ENCODE measurements around the gene PWP1. TPM values are rescaled to one million over a fixed set of nuclear protein-coding genes. Genes with fewer than 3 reads are reported as not detected.

The PWP1 gene
- total RNA-seq, 1 experiment from 2014 or later = 49.7 TPM

DNA sequence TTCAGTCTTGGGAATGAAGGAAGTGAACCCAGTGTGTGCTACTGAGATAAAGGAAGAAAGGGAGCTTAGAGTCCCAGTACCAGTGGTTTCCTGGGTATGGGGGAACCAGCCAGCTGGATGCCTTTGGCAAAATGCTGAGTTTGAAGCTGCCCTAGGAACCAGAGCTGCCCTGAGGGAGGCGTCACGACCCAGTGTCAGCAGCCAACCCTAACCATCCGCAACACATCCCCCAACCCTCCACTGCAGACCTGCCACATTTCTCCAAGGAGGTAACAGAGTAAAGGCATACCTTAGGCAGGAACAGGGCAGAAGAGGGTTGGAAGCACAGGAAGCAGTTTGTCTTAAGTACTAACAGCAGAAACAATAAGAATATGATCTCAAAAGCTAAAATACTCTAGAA lies 46.8 kb downstream of the PWP1 start:
- TF ChIP-seq, protein P1, sequence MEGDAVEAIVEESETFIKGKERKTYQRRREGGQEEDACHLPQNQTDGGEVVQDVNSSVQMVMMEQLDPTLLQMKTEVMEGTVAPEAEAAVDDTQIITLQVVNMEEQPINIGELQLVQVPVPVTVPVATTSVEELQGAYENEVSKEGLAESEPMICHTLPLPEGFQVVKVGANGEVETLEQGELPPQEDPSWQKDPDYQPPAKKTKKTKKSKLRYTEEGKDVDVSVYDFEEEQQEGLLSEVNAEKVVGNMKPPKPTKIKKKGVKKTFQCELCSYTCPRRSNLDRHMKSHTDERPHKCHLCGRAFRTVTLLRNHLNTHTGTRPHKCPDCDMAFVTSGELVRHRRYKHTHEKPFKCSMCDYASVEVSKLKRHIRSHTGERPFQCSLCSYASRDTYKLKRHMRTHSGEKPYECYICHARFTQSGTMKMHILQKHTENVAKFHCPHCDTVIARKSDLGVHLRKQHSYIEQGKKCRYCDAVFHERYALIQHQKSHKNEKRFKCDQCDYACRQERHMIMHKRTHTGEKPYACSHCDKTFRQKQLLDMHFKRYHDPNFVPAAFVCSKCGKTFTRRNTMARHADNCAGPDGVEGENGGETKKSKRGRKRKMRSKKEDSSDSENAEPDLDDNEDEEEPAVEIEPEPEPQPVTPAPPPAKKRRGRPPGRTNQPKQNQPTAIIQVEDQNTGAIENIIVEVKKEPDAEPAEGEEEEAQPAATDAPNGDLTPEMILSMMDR (IDR thresholded peaks at IDR 0.05; ENCODE audit: unreplicated experiment) = no peak
- H3K27ac Mint-ChIP-seq (ENCODE audit: low read depth, unreplicated experiment) = no peak overlapping the region
- DNase-seq (ENCODE audit: unreplicated experiment) = no peak
- H3K9me3 Mint-ChIP-seq (ENCODE audit: unreplicated experiment) = no peaks in the 10 kb centered on the region
- ChIA-PET CTCF (no interaction called here), POLR2A (interaction anchor here (1.1 to 1.6 kb wide), 5 partner anchors 10 to 26 kb away, joined by 3 to 10 read pairs (median 4); no protein-coding TSS in a partner anchor)
- intact Hi-C loops (cut with micrococcal nuclease) = no loop called here
- H3K4me1 Mint-ChIP-seq (ENCODE audit: insufficient read depth, unreplicated experiment) = no peaks in the 10 kb centered on the region
- no TSS peak for BruUV-seq (replicated peaks)
- H3K4me3 Mint-ChIP-seq (ENCODE audit: unreplicated experiment) = no peak overlapping the region
- H3K27me3 Mint-ChIP-seq (ENCODE audit: insufficient read depth, unreplicated experiment) = no peaks in the 10 kb centered on the region
- H3K36me3 Mint-ChIP-seq (ENCODE audit: insufficient read depth, unreplicated experiment) = peaks cover 57% of the 10 kb centered on the region

DNA sequence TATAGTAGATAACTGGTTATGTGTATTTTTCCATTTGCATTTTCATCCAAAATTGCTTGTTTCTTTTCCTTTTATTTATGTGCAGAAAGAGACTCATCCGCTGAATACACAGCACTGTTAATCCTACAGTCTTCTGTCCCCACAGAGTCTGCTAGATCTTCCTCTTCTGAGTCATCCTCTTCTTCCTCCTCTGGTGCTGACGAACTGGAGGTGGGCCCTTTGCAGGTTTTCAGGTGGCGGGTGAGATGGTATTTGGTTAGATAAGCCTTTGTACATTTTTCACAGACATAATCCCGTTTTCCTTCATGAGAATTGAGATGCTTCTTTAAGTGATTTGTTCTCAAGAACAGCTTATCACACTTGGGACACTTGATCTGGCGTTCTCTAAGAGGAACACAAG lies 48.5 kb downstream of the PWP1 start:
- Mint-ChIP-seq H3K4me3 (ENCODE audit: unreplicated experiment) (no peak overlapping the region), H3K36me3 (ENCODE audit: insufficient read depth, unreplicated experiment) (peaks cover 75% of the 10 kb centered on the region), H3K9me3 (ENCODE audit: unreplicated experiment) (no peaks in the 10 kb centered on the region), H3K27me3 (ENCODE audit: insufficient read depth, unreplicated experiment) (no peaks in the 10 kb centered on the region), H3K4me1 (ENCODE audit: insufficient read depth, unreplicated experiment) (no peaks in the 10 kb centered on the region), H3K27ac (ENCODE audit: low read depth, unreplicated experiment) (no peak overlapping the region)
- TF ChIP-seq, protein P1 (IDR thresholded peaks at IDR 0.05; ENCODE audit: unreplicated experiment) = no peak
- BruUV-seq (replicated peaks) = no TSS peak
- DNase-seq (ENCODE audit: unreplicated experiment) = no peak
- intact Hi-C loops (cut with micrococcal nuclease) = no loop called here
- POLR2A ChIA-PET = interaction anchor here (1.5 to 1.8 kb wide), 2 partner anchors 23 to 25 kb away, joined by 4 read pairs; no protein-coding TSS in a partner anchor
- CTCF ChIA-PET = no interaction called here

DNA sequence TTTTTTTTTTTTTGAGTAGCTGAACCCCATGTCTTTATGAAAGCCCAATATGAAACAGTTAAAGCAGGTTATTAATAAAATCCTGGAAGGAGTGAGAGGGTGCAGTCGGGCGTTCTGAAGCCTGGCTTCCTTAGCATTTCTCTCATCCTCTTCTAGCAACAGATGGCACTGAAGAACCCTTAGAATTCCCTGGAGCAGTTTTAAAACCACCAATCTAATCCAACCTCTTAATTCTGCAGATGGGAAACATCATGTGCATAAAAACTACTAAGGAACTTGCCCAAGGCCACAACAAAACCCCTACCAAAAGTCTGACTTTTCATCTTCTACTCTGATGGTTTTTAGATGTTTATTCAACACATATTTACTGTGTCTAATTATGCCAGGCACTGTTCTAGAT lies 50.2 kb downstream of the PWP1 start:
- peaks cover 91% of the 10 kb centered on the region for H3K36me3 Mint-ChIP-seq (ENCODE audit: insufficient read depth, unreplicated experiment)
- TF ChIP-seq, protein P1 (IDR thresholded peaks at IDR 0.05; ENCODE audit: unreplicated experiment) = no peak
- no TSS peak for BruUV-seq (replicated peaks)
- no peaks in the 10 kb centered on the region for H3K9me3 Mint-ChIP-seq (ENCODE audit: unreplicated experiment)
- no peaks in the 10 kb centered on the region for H3K27me3 Mint-ChIP-seq (ENCODE audit: insufficient read depth, unreplicated experiment)
- POLR2A ChIA-PET = interaction anchor here (1.5 kb wide), 1 partner anchor 23 kb away, joined by 4 read pairs; no protein-coding TSS in a partner anchor
- DNase-seq (ENCODE audit: unreplicated experiment) = no peak
- no peak overlapping the region for H3K27ac Mint-ChIP-seq (ENCODE audit: low read depth, unreplicated experiment)
- CTCF ChIA-PET = no interaction called here
- no peaks in the 10 kb centered on the region for H3K4me1 Mint-ChIP-seq (ENCODE audit: insufficient read depth, unreplicated experiment)
- H3K4me3 Mint-ChIP-seq (ENCODE audit: unreplicated experiment) = no peak overlapping the region
- intact Hi-C loops (cut with micrococcal nuclease) = no loop called here

DNA sequence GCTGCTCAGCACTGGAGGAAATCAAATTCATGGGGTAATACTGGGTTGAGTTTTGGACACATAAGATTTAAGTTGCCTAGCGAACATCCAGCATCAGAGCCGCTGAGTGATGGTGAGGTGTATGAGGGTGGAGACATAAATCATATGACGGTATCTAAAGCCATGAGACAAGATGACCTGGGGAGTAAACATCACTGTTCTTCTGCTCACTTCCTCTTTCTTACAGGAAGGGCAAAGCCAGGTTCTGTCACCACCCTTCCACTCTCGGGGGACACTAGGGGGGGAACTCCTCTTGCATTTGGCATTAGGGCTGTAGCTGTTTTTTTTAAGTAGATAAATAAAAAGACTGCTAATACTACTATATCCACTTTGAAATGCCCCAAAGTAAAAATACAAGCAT lies 51.3 kb downstream of the PWP1 start:
- ChIA-PET POLR2A (no interaction called here), CTCF (interaction anchor here (0.8 to 1.5 kb wide), 2 partner anchors 12 to 16 kb away, joined by 3 to 4 read pairs; no protein-coding TSS in a partner anchor)
- DNase-seq (ENCODE audit: unreplicated experiment) = no peak
- intact Hi-C loops (cut with micrococcal nuclease) = no loop called here
- peaks cover 99% of the 10 kb centered on the region for H3K36me3 Mint-ChIP-seq (ENCODE audit: insufficient read depth, unreplicated experiment)
- no peak overlapping the region for H3K4me3 Mint-ChIP-seq (ENCODE audit: unreplicated experiment)
- BruUV-seq (replicated peaks) = no TSS peak
- TF ChIP-seq, protein P1 (IDR thresholded peaks at IDR 0.05; ENCODE audit: unreplicated experiment) = no peak
- H3K9me3 Mint-ChIP-seq (ENCODE audit: unreplicated experiment) = no peaks in the 10 kb centered on the region
- H3K4me1 Mint-ChIP-seq (ENCODE audit: insufficient read depth, unreplicated experiment) = no peaks in the 10 kb centered on the region
- no peaks in the 10 kb centered on the region for H3K27me3 Mint-ChIP-seq (ENCODE audit: insufficient read depth, unreplicated experiment)
- H3K27ac Mint-ChIP-seq (ENCODE audit: low read depth, unreplicated experiment) = no peak overlapping the region

Data from MCF 10A (cell line).